Mesendoderm (in vitro differentiated cells): ENCODE data around the gene UGT3A1.
"Not testable (repeated sequence)": the region's sequence is repeated elsewhere in the genome, so short reads cannot be mapped to it uniquely, and the experiment has no call there.

Experiments used
- DNase-seq: peaks from one replicate; pipeline ENCODE4 v3.0.0; 2013
- H2AK5ac ChIP-seq: 2 replicates; pipeline ENCODE4 v1.6.1; 2013; ENCODE audit warnings: low read length, inconsistent platforms
- H2BK120ac ChIP-seq: 2 replicates; pipeline ENCODE4 v1.6.1; 2013; ENCODE audit warnings: low read depth, mild to moderate bottlenecking, low read length, moderate library complexity, mixed read lengths
- H2BK15ac ChIP-seq: replicated peaks from 2 replicates; pipeline ENCODE4 v1.6.1; 2013; ENCODE audit warnings: low read depth, mild to moderate bottlenecking, moderate library complexity
- H2BK5ac ChIP-seq: 2 replicates; pipeline ENCODE4 v1.6.1; 2013; ENCODE audit warnings: low read length, inconsistent platforms
- H3K18ac ChIP-seq: 2 replicates; pipeline ENCODE4 v1.6.1; 2013; ENCODE audit warnings: mild to moderate bottlenecking, low read length, mixed read lengths
- H3K23ac ChIP-seq: one replicate; pipeline ENCODE4 v1.6.1; 2013; ENCODE audit warnings: low read length
- H3K27ac ChIP-seq: 2 replicates; pipeline ENCODE4 v1.5.1; 2013; ENCODE audit warnings: low read depth, mild to moderate bottlenecking, inconsistent platforms, low read length, moderate library complexity
- H3K27me3 ChIP-seq: 2 replicates; pipeline ENCODE4 v1.6.1; 2013; ENCODE audit warnings: low read length, control low read depth, mild to moderate bottlenecking, inconsistent platforms; ENCODE audit not compliant: insufficient read depth, poor library complexity
- H3K36me3 ChIP-seq: 2 replicates; pipeline ENCODE4 v1.6.1; 2013; ENCODE audit warnings: low read length, inconsistent platforms; ENCODE audit not compliant: control insufficient read depth, insufficient read depth
- H3K4ac ChIP-seq: one replicate; pipeline ENCODE4 v1.6.1; 2013; ENCODE audit warnings: low read depth, mild to moderate bottlenecking, low read length, moderate library complexity
- H3K4me1 ChIP-seq: 2 replicates; pipeline ENCODE4 v1.6.1; 2013; ENCODE audit warnings: low read depth, low read length, inconsistent platforms; ENCODE audit not compliant: control insufficient read depth
- H3K4me2 ChIP-seq: 2 replicates; pipeline ENCODE4 v1.6.1; 2013; ENCODE audit warnings: low read length
- H3K4me3 ChIP-seq: 2 replicates; pipeline ENCODE4 v1.5.1; 2013; ENCODE audit warnings: mild to moderate bottlenecking, low read length
- H3K56ac ChIP-seq: one replicate; pipeline ENCODE4 v1.6.1; 2013; ENCODE audit warnings: low read length
- H3K79me1 ChIP-seq: 2 replicates; pipeline ENCODE4 v1.6.1; 2013; ENCODE audit warnings: low read length, inconsistent platforms
- H3K79me2 ChIP-seq: 2 replicates; pipeline ENCODE4 v1.6.1; 2013; ENCODE audit warnings: mild to moderate bottlenecking, low read length; ENCODE audit not compliant: control insufficient read depth, insufficient read depth
- H3K9ac ChIP-seq: 2 replicates; pipeline ENCODE4 v1.6.1; 2013; ENCODE audit warnings: low read length, inconsistent platforms
- H4K5ac ChIP-seq: one replicate; pipeline ENCODE4 v1.6.1; 2013; ENCODE audit warnings: low read length
- H4K8ac ChIP-seq: one replicate; pipeline ENCODE4 v1.6.1; 2013; ENCODE audit warnings: low read depth, mild to moderate bottlenecking, control low read depth, low read length, moderate library complexity
- WGBS: extraction: QIAGEN DNeasy Blood & Tissue Kit; methylation state at CpG from one replicate; pipeline ENCODE4 v1.1.7; 2013; ENCODE audit warnings: low lambda C conversion rate, missing lambda C conversion rate; ENCODE audit not compliant: insufficient coverage; ENCODE audit errors: extremely low coverage; 5-methylcytosine and 5-hydroxymethylcytosine counted together

Gene UGT3A1

DNA sequence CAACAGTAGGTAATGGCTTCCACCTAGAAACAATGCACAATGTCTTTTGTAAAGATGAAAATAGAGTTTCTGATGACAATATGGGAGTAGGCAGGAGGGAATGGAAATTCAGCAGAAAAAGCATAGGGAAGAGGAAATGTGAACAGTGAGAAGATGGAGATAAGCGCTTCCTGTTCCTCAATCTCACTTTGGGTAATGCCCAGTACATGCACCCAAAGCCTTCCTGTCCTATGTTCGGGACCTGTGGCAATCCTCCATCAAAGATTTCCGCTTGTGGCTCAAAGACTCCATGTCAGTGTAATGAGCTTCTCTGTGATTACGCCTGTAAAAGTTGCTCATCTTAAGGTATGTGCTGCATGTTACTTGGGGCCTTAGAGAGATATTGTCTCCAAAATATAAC lies 2.7 kb downstream of the UGT3A1 start:
- DNase-seq = no peak
- Histone ChIP-seq H3K79me1 (no peaks in the 10 kb centered on the region), H2BK15ac (no peak overlapping the region), H3K9ac (no peak overlapping the region), H3K36me3 (no peaks in the 10 kb centered on the region), H3K18ac (no peak overlapping the region), H3K23ac (no peak overlapping the region), H3K4me3 (no peak overlapping the region), H3K79me2 (no peaks in the 10 kb centered on the region), H4K8ac (no peak overlapping the region), H3K56ac (no peak overlapping the region), H3K27ac (no peak overlapping the region), H2BK5ac (no peak overlapping the region), H3K4me1 (peaks cover 2% of the 10 kb centered on the region), H3K4ac (no peak overlapping the region), H4K5ac (no peak overlapping the region), H2AK5ac (no peak overlapping the region), H3K27me3 (no peaks in the 10 kb centered on the region), H3K4me2 (no peak overlapping the region), H2BK120ac (no peak overlapping the region)
- no CpG with 5 or more reads among the region's 4 CpGs for WGBS

DNA sequence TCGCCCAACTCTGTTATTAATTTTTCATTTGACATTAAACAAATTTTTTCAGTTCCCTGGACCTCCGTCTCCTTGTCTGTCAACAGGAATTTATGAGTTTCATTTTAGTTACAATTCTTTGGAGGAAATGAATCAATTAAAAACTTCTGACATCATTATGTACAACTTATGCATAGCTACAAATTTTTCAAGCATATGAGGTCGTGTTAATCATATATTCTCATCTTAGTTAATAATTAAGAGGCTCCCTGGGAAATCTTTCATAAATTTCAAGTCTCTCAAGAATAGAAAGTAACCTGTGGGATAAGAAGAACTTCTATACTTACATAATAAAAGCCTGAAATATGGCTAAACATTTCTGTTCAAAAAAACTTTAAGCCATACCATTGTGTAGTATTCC lies 3.4 kb downstream of the UGT3A1 start:
- Histone ChIP-seq H2BK5ac (no peak overlapping the region), H2AK5ac (no peak overlapping the region), H3K56ac (no peak overlapping the region), H3K36me3 (no peaks in the 10 kb centered on the region), H3K18ac (no peak overlapping the region), H3K4me1 (peaks cover 2% of the 10 kb centered on the region), H3K4me2 (no peak overlapping the region), H2BK15ac (no peak overlapping the region), H3K27me3 (no peaks in the 10 kb centered on the region), H3K4me3 (no peak overlapping the region), H4K5ac (no peak overlapping the region), H3K4ac (no peak overlapping the region), H3K27ac (no peak overlapping the region), H2BK120ac (no peak overlapping the region), H3K79me1 (no peaks in the 10 kb centered on the region), H3K23ac (no peak overlapping the region), H3K9ac (no peak overlapping the region), H3K79me2 (no peaks in the 10 kb centered on the region), H4K8ac (no peak overlapping the region)
- WGBS = no CpG with 5 or more reads among the region's 3 CpGs
- no peak for DNase-seq

DNA sequence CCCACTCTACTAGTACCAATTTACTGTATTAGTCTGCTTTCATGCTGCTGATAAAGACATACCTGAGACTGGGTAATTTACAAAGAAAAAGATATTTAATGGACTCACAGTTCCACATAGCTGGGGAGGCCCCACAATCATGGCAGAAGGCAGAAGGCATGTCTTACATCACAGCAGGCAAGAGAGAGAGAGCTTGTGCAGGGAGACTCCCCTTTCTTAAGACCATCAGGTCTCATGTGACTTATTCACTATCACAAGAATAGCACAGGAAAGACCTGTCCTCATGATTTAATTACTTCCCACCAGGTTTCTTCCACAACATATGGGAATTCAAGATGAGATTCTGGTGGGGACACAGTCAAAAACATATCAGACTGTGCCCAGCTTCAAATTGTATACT lies 11.5 kb downstream of the UGT3A1 start:
- no peak overlapping the region for H3K56ac ChIP-seq
- H2BK15ac ChIP-seq = no peak overlapping the region
- no peak overlapping the region for H2BK120ac ChIP-seq
- no peak overlapping the region for H4K5ac ChIP-seq
- H4K8ac ChIP-seq = no peak overlapping the region
- H3K4me2 ChIP-seq = no peak overlapping the region
- H3K4me3 ChIP-seq = no peak overlapping the region
- no peaks in the 10 kb centered on the region for H3K36me3 ChIP-seq
- no peak overlapping the region for H3K9ac ChIP-seq
- H3K23ac ChIP-seq = no peak overlapping the region
- no peak overlapping the region for H3K27ac ChIP-seq
- no peaks in the 10 kb centered on the region for H3K79me1 ChIP-seq
- H3K27me3 ChIP-seq = no peaks in the 10 kb centered on the region
- no peak for DNase-seq
- no peak overlapping the region for H3K4ac ChIP-seq
- H3K79me2 ChIP-seq = no peaks in the 10 kb centered on the region
- H2AK5ac ChIP-seq = no peak overlapping the region
- H3K4me1 ChIP-seq = no peaks in the 10 kb centered on the region
- no peak overlapping the region for H2BK5ac ChIP-seq
- H3K18ac ChIP-seq = no peak overlapping the region

DNA sequence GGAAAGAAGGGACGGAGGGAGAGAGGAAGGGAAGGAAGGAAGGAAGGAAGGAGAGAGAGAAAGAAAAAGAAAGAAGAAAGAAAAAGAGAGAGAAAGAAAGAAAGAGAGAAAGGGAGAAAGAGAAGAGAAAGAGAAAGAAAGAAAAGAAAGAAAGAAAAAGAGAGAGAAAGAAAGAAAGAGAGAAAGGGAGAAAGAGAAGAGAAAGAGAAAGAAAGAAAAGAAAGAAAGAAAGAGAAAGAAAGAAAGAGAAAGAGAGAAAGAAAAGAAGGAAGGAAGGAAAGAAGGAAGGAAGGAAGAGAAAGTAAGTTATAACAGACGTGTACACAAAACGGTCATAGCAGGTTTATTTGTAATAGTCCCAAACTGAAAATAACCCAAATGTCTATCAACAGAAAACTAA lies 14.3 kb downstream of the UGT3A1 start:
- not testable (repeated sequence) for H3K27ac ChIP-seq, H4K5ac ChIP-seq, DNase-seq, H3K23ac ChIP-seq, H3K56ac ChIP-seq, H2BK120ac ChIP-seq, H3K79me1 ChIP-seq, H3K4ac ChIP-seq, H3K79me2 ChIP-seq, H4K8ac ChIP-seq, H3K4me2 ChIP-seq, H3K18ac ChIP-seq, H3K4me3 ChIP-seq, H3K4me1 ChIP-seq, H3K9ac ChIP-seq, H3K36me3 ChIP-seq, H2BK15ac ChIP-seq, H2AK5ac ChIP-seq, H2BK5ac ChIP-seq, H3K27me3 ChIP-seq
- 100% methylated on average over 1 of the region's 3 CpGs for WGBS

DNA sequence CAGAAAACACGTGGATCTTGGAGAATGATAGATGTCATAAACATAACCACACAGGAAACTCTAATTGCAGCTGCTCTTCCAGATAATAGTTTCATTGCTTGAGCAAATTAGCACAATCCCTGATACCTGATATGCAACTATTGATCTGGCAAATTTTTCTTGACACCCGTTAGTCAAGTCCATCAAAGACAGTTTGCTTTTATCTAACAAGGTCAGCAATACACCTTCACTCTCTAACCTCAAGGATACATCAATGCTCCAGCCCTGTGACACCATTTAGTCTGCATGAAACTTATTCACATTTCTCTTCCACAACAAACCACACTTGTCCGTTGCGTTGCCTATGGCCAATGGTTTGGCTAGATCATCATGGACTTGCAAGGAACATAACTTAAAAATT lies 16.6 kb downstream of the UGT3A1 start:
- no peak overlapping the region for H3K56ac ChIP-seq
- no peaks in the 10 kb centered on the region for H3K79me1 ChIP-seq
- H2AK5ac ChIP-seq = no peak overlapping the region
- WGBS = no CpG with 5 or more reads among the region's 4 CpGs
- no peak overlapping the region for H2BK5ac ChIP-seq
- no peaks in the 10 kb centered on the region for H3K4me1 ChIP-seq
- H3K4me2 ChIP-seq = no peak overlapping the region
- no peaks in the 10 kb centered on the region for H3K36me3 ChIP-seq
- H2BK15ac ChIP-seq = no peak overlapping the region
- no peak for DNase-seq
- H3K27me3 ChIP-seq = no peaks in the 10 kb centered on the region
- no peak overlapping the region for H4K5ac ChIP-seq
- H2BK120ac ChIP-seq = no peak overlapping the region
- H3K4me3 ChIP-seq = no peak overlapping the region
- H3K79me2 ChIP-seq = no peaks in the 10 kb centered on the region
- H3K4ac ChIP-seq = no peak overlapping the region
- H4K8ac ChIP-seq = no peak overlapping the region
- H3K9ac ChIP-seq = no peak overlapping the region
- no peak overlapping the region for H3K18ac ChIP-seq
- no peak overlapping the region for H3K27ac ChIP-seq
- no peak overlapping the region for H3K23ac ChIP-seq

DNA sequence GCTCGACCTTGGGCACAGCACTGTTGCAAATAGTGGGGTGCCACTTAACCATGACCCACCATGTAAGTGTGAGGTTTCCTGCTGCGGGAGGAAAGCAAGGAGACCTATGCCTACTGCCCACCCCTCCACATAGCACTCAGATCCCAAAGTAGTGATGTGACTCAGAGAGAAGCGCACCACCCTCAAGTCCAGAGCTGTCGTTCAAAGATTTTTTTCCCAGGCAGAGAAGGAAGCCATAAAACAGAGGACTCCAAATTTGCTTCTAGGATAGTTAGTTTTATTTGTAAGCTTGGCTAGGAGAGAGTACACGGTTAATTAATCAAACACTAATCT lies 19.3 kb downstream of the UGT3A1 start:
- no peaks in the 10 kb centered on the region for H3K79me1 ChIP-seq
- no peak overlapping the region for H4K8ac ChIP-seq
- no peak overlapping the region for H3K23ac ChIP-seq
- no peak overlapping the region for H3K27ac ChIP-seq
- no peak overlapping the region for H3K4ac ChIP-seq
- no peak overlapping the region for H4K5ac ChIP-seq
- H3K4me2 ChIP-seq = no peak overlapping the region
- no peak overlapping the region for H3K56ac ChIP-seq
- no peak overlapping the region for H2BK120ac ChIP-seq
- no peak for DNase-seq
- no peak overlapping the region for H2AK5ac ChIP-seq
- H3K4me1 ChIP-seq = no peaks in the 10 kb centered on the region
- WGBS = no CpG with 5 or more reads among the region's 5 CpGs
- no peak overlapping the region for H3K9ac ChIP-seq
- H2BK15ac ChIP-seq = no peak overlapping the region
- H3K18ac ChIP-seq = no peak overlapping the region
- H3K4me3 ChIP-seq = no peak overlapping the region
- no peaks in the 10 kb centered on the region for H3K27me3 ChIP-seq
- no peaks in the 10 kb centered on the region for H3K36me3 ChIP-seq
- H2BK5ac ChIP-seq = no peak overlapping the region
- H3K79me2 ChIP-seq = no peaks in the 10 kb centered on the region
